Suprapubic skin (tissue), 4 donors: ENCODE measurements around the gene OOSP1. TPM values are rescaled to one million over a fixed set of nuclear protein-coding genes. Genes with fewer than 3 reads are reported as not detected.

Source experiments
- DNase-seq, 2 donors: peaks; one replicate each; pipeline ENCODE4 v3.0.0-alpha.2; 2019; ENCODE audit warnings: low spot score in 2 of 2
- H3K27ac ChIP-seq: fragments of 200-600 bp; sonication (generic); one replicate; pipeline ENCODE4 v1.5.1; 2019
- H3K27me3 ChIP-seq: fragments of 200-600 bp; sonication (generic); one replicate; pipeline ENCODE4 v1.5.1; 2019
- H3K36me3 ChIP-seq: fragments of 200-600 bp; sonication (generic); one replicate; pipeline ENCODE4 v1.5.1; 2019
- H3K4me1 ChIP-seq: fragments of 200-600 bp; sonication (generic); one replicate; pipeline ENCODE4 v1.5.1; 2019
- H3K4me3 ChIP-seq: fragments of 200-600 bp; sonication (generic); one replicate; pipeline ENCODE4 v1.5.1; 2019; ENCODE audit warnings: mild to moderate bottlenecking
- H3K9me3 ChIP-seq: fragments of 200-600 bp; sonication (generic); one replicate; pipeline ENCODE4 v1.5.1; 2019
- EP300 ChIP-seq: sonication (generic); formaldehyde crosslinking; IDR thresholded peaks from one replicate; pipeline ENCODE4 v1.6.1; 2017; ENCODE audit warnings: antibody characterized with exemption
- POLR2A ChIP-seq, 2 donors: fragments of 450-650 bp; IDR thresholded peaks; one replicate each; pipeline ENCODE4 v1.6.1; 2017; ENCODE audit warnings: antibody characterized with exemption in 2 of 2, mild to moderate bottlenecking in 2 of 2, moderate library complexity in 2 of 2
- POLR2AphosphoS5 ChIP-seq, 3 donors: sonication (generic); formaldehyde crosslinking; IDR thresholded peaks; one replicate each; pipeline ENCODE4 v1.6.1; 2017; ENCODE audit warnings: antibody characterized with exemption in 3 of 3
- WGBS: methylation state at CpG from one replicate; pipeline ENCODE4 v1.1.5; 2018; 5-methylcytosine and 5-hydroxymethylcytosine counted together
- total RNA-seq, 4 donors: library from RNA; depleted of rRNA; stranded (reverse); fragments of >200 nt; gene quantifications; one replicate each; pipeline ENCODE4 v1.1.0, GENCODE V29; 2016
- TF ChIP-seq, protein P1 (sequence below), 2 donors: fragments of 200-600 bp in 1 of 2; fragments of 450-650 bp in 1 of 2; sonication (generic) in 1 of 2; IDR thresholded peaks; one replicate each; pipeline ENCODE4 v1.5.1; 2016 to 2019; ENCODE audit warnings: antibody characterized with exemption in 2 of 2, mild to moderate bottlenecking in 1 of 2, moderate library complexity in 1 of 2

OOSP1 gene
- total RNA-seq, 4 donors from 2014 or later = not detected

DNA sequence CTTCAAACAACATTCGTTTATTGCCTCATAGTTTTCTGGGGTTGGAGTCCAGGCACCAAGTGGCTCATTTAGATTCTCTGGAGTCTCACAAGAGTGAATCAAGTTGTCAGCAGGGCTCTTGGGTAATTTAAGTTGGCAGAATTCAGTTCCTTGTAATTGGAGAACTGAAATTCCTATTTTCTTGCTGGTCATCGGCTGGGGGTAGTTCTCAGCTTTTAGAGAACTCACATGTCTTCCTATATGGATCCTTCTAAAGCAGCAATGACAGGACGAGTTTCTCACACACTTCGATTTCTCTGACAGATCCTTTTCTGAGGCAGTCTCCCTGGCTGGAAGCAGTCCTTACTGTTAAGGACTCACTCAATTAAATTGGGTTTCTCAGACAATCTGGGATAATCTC is 61.5 kb downstream of the OOSP1 start:
- H3K4me3 ChIP-seq = no peak overlapping the region
- no peaks in the 10 kb centered on the region for H3K36me3 ChIP-seq
- H3K9me3 ChIP-seq = no peaks in the 10 kb centered on the region
- no peaks in the 10 kb centered on the region for H3K4me1 ChIP-seq
- DNase-seq = no peak
- no peaks in the 10 kb centered on the region for H3K27me3 ChIP-seq
- H3K27ac ChIP-seq = no peak overlapping the region
- WGBS = 50% methylated on average over 4 of the region's 4 CpGs
- TF ChIP-seq POLR2AphosphoS5 (IDR thresholded peaks at IDR 0.05) (no peak), POLR2A (IDR thresholded peaks at IDR 0.05) (no peak), EP300 (no peak)
- TF ChIP-seq, protein P1, sequence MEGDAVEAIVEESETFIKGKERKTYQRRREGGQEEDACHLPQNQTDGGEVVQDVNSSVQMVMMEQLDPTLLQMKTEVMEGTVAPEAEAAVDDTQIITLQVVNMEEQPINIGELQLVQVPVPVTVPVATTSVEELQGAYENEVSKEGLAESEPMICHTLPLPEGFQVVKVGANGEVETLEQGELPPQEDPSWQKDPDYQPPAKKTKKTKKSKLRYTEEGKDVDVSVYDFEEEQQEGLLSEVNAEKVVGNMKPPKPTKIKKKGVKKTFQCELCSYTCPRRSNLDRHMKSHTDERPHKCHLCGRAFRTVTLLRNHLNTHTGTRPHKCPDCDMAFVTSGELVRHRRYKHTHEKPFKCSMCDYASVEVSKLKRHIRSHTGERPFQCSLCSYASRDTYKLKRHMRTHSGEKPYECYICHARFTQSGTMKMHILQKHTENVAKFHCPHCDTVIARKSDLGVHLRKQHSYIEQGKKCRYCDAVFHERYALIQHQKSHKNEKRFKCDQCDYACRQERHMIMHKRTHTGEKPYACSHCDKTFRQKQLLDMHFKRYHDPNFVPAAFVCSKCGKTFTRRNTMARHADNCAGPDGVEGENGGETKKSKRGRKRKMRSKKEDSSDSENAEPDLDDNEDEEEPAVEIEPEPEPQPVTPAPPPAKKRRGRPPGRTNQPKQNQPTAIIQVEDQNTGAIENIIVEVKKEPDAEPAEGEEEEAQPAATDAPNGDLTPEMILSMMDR (IDR thresholded peaks at IDR 0.05) = no peak

DNA sequence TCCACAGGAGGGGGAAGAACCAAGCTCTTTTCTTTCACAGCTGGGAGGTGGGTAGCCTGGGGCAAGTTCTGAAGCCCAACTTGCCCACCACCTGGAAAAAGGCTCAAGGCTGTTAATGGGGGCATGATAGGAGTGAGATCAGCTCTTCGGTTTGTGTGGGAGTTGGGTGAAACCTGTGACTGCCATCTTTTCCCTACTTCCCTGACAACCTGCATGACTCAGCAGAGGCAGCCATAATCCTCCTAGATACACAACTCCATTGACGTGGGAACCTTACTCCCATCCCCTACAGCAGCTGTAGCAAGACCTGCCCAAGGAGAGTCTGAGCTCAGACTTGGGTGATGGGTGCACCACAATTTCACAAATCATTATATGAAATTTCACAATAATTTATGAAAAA is 65.5 kb downstream of the OOSP1 start:
- H3K36me3 ChIP-seq = no peaks in the 10 kb centered on the region
- no peak overlapping the region for H3K4me3 ChIP-seq
- H3K27me3 ChIP-seq = no peaks in the 10 kb centered on the region
- H3K9me3 ChIP-seq = no peaks in the 10 kb centered on the region
- no peak overlapping the region for H3K27ac ChIP-seq
- TF ChIP-seq POLR2AphosphoS5 (IDR thresholded peaks at IDR 0.05) (no peak), POLR2A (IDR thresholded peaks at IDR 0.05) (no peak), EP300 (no peak)
- TF ChIP-seq, protein P1 (IDR thresholded peaks at IDR 0.05) = no peak
- no peaks in the 10 kb centered on the region for H3K4me1 ChIP-seq
- WGBS = 86% methylated on average over 2 of the region's 2 CpGs
- DNase-seq = no peak

DNA sequence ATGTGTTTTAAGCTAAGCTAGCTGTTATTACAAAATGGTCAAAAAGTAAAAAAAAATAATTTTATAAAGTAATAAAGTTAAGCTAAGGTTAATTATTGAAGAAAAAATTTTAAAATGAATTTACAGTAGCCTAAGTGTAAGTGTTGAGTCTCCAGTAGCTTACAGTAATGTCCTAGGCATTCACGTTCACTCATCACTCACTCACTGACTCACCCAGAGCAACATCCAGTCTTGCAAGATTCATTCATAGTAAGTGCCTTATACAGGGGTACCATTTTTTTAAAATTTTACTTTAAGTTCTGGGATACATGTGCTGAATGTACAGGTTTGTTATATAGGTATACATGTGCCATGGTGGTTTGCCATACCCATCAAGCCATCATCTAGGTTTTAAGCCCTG is 67.1 kb downstream of the OOSP1 start:
- H3K27me3 ChIP-seq = no peaks in the 10 kb centered on the region
- no peak overlapping the region for H3K27ac ChIP-seq
- TF ChIP-seq POLR2A (IDR thresholded peaks at IDR 0.05) (no peak), POLR2AphosphoS5 (IDR thresholded peaks at IDR 0.05) (no peak), EP300 (no peak)
- TF ChIP-seq, protein P1 (IDR thresholded peaks at IDR 0.05) = no peak
- WGBS = 39% methylated on average over 1 of the region's 1 CpG
- H3K4me1 ChIP-seq = no peaks in the 10 kb centered on the region
- no peaks in the 10 kb centered on the region for H3K36me3 ChIP-seq
- DNase-seq = no peak
- H3K9me3 ChIP-seq = no peaks in the 10 kb centered on the region
- no peak overlapping the region for H3K4me3 ChIP-seq

Other genes starting within 250 kb of the OOSP1 start
- not detected for gene OR10V1, start 224.6 kb upstream of the OOSP1 start, total RNA-seq
- gene STX3, start 183.1 kb upstream of the OOSP1 start, total RNA-seq = 10 to 100 TPM; 24.1 to 48.2 (median 29.9) TPM
- gene MRPL16, start 127.7 kb upstream of the OOSP1 start, total RNA-seq = 10 to 100 TPM; 27.8 to 42.0 (median 32.4) TPM
- not detected for gene CBLIF, start 92.9 kb upstream of the OOSP1 start, total RNA-seq
- gene TCN1, start 71.9 kb upstream of the OOSP1 start, total RNA-seq = 1 to 10 TPM in 3 of 4 donors, under 1 TPM in 1; 0.76 to 5.3 (median 1.8) TPM
- gene OOSP3, start 59.6 kb upstream of the OOSP1 start, total RNA-seq = not detected
- not detected for gene OOSP4A, start 25.6 kb downstream of the OOSP1 start, total RNA-seq
- not detected for gene OOSP4B, start 78.7 kb downstream of the OOSP1 start, total RNA-seq
- gene OOSP2, start 102.0 kb downstream of the OOSP1 start, total RNA-seq = not detected
- gene MS4A3, start 118.2 kb downstream of the OOSP1 start, total RNA-seq = not detected
- 1 to 10 TPM in 2 of 4 donors, under 1 TPM in 1, not detected in 1; 0.32 to 1.5 (median 1.2) TPM for gene MS4A2, start 150.2 kb downstream of the OOSP1 start, total RNA-seq
- 10 to 100 TPM in 2 of 4 donors, 1 to 10 TPM in 2; 6.9 to 13.4 (median 9.2) TPM for gene MS4A6A, start 244.7 kb downstream of the OOSP1 start, total RNA-seq